ENCODE results near the gene PPAN.

Gene PPAN

GRCh38 chr19:10104665-10105508 is 1.3 kb upstream of the PPAN start:
- TF ChIP-seq, protein P1, sequence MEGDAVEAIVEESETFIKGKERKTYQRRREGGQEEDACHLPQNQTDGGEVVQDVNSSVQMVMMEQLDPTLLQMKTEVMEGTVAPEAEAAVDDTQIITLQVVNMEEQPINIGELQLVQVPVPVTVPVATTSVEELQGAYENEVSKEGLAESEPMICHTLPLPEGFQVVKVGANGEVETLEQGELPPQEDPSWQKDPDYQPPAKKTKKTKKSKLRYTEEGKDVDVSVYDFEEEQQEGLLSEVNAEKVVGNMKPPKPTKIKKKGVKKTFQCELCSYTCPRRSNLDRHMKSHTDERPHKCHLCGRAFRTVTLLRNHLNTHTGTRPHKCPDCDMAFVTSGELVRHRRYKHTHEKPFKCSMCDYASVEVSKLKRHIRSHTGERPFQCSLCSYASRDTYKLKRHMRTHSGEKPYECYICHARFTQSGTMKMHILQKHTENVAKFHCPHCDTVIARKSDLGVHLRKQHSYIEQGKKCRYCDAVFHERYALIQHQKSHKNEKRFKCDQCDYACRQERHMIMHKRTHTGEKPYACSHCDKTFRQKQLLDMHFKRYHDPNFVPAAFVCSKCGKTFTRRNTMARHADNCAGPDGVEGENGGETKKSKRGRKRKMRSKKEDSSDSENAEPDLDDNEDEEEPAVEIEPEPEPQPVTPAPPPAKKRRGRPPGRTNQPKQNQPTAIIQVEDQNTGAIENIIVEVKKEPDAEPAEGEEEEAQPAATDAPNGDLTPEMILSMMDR (IDR thresholded peaks at IDR 0.05; ENCODE audit: low read depth, low read length), result no peak
- no peak for DNase-seq (ENCODE audit: extremely low read depth, low read depth)

DNA sequence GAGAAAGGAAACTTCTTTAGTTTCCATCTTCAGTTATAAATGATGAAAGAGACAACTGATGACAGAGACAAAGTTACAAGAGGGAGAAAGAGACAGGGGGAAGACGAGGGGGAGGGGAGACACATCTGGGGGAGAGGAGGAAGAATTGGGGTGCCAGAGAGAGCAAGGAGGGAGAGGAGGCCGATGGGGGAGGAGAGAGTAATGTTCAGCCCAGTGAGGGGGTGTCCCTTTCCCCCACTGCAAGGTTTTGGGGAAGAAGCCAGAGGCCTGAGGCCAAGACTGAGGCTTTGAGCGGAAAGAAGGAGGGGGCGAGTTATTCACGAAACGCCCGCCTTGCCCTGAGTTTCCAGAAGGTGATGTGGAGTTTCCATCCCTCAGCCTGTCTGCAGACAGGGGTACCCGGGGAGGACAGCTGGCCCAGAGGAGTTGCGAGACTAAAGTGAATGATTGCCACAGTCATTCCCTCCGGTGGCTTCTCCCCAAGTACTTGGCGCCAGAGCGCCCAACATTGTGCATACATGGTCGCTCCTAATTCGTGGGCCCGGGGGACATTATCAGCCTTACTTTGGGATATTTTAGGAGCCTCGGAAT is 558 bp upstream of the PPAN start:
- TF ChIP-seq, protein P1 (IDR thresholded peaks at IDR 0.05; ENCODE audit: low read depth, low read length), result no peak
- DNase-seq (ENCODE audit: extremely low read depth, low read depth), result no peak

GRCh38 chr19:10107254-10107653 is 1.1 kb downstream of the PPAN start:
- TF ChIP-seq, protein P1 (IDR thresholded peaks at IDR 0.05; ENCODE audit: low read depth, low read length), result no peak
- no peak for DNase-seq (ENCODE audit: extremely low read depth, low read depth)

- DNase-seq (ENCODE audit: extremely low read depth, low read depth), result no peak
- TF ChIP-seq, protein P1 (IDR thresholded peaks at IDR 0.05; ENCODE audit: low read depth, low read length), result no peak
These were observed 1.7 kb downstream of the PPAN start for GRCh38 chr19:10107817-10108367.

- TF ChIP-seq, protein P1 (IDR thresholded peaks at IDR 0.05; ENCODE audit: low read depth, low read length), result no peak
- no peak for DNase-seq (ENCODE audit: extremely low read depth, low read depth)
These were observed 3.4 kb downstream of the PPAN start for GRCh38 chr19:10109528-10109927.

GRCh38 chr19:10110076-10110971 is 4.2 kb downstream of the PPAN start:
- DNase-seq (ENCODE audit: extremely low read depth, low read depth), result no peak
- TF ChIP-seq, protein P1 (IDR thresholded peaks at IDR 0.05; ENCODE audit: low read depth, low read length), result no peak
